GM18499 (cell line): ENCODE results near the gene PLOD2.
"Not testable (repeated sequence)": the region's sequence is repeated elsewhere in the genome, so short reads cannot be mapped to it uniquely, and the experiment has no call there.

Experiments
- ATAC-seq: cut with Tn5 transposase; IDR thresholded peaks from one replicate; pipeline ENCODE4 v1.9.1; 2021; ENCODE audit warnings: moderate number of reproducible peaks; ENCODE audit not compliant: insufficient read depth, unreplicated experiment

The PLOD2 gene

GRCh38 chr3:146145642-146146041 lies 15.3 kb downstream of the PLOD2 start:
- ATAC-seq, result no peak

GRCh38 chr3:146142757-146143156 lies 18.2 kb downstream of the PLOD2 start:
- ATAC-seq, result no peak

- ATAC-seq, result no peak
These were observed 21.3 kb downstream of the PLOD2 start for GRCh38 chr3:146139586-146140110.

- ATAC-seq, result no peak
These were observed 22.1 kb downstream of the PLOD2 start for GRCh38 chr3:146138902-146139301.

- ATAC-seq, result no peak
These were observed 24.3 kb downstream of the PLOD2 start for GRCh38 chr3:146136647-146137046.

- ATAC-seq, result no peak
These were observed 26.5 kb downstream of the PLOD2 start for GRCh38 chr3:146134348-146135117.

- no peak for ATAC-seq
These were observed 27.5 kb downstream of the PLOD2 start for GRCh38 chr3:146133441-146133840.

GRCh38 chr3:146131616-146132410 lies 29.2 kb downstream of the PLOD2 start:
- no peak for ATAC-seq

GRCh38 chr3:146130881-146131371 lies 30.1 kb downstream of the PLOD2 start:
- no peak for ATAC-seq

GRCh38 chr3:146129750-146130149 lies 31.2 kb downstream of the PLOD2 start:
- no peak for ATAC-seq

- no peak for ATAC-seq
These were observed 32.0 kb downstream of the PLOD2 start for GRCh38 chr3:146128939-146129338.

GRCh38 chr3:146128179-146128578 lies 32.8 kb downstream of the PLOD2 start:
- no peak for ATAC-seq

- no peak for ATAC-seq
These were observed 35.0 kb downstream of the PLOD2 start for GRCh38 chr3:146125951-146126350.

GRCh38 chr3:146124126-146124801 lies 36.7 kb downstream of the PLOD2 start:
- no peak for ATAC-seq

- no peak for ATAC-seq
These were observed 43.3 kb downstream of the PLOD2 start for GRCh38 chr3:146117406-146118285.

- ATAC-seq, result no peak
These were observed 45.4 kb downstream of the PLOD2 start for GRCh38 chr3:146115619-146116018.

GRCh38 chr3:146113804-146114203 lies 47.2 kb downstream of the PLOD2 start:
- not testable (repeated sequence) for ATAC-seq

- ATAC-seq, result no peak
These were observed 49.6 kb downstream of the PLOD2 start for GRCh38 chr3:146111337-146111736.

GRCh38 chr3:146110161-146110560 lies 50.8 kb downstream of the PLOD2 start:
- ATAC-seq, result no peak

- no peak for ATAC-seq
These were observed 54.0 kb downstream of the PLOD2 start for GRCh38 chr3:146106986-146107385.
